K562 (cell line): Measurements from ENCODE around the gene TMC6. TPM values are rescaled to one million over a fixed set of nuclear protein-coding genes. Genes with fewer than 3 reads are reported as not detected.

Experiments used
- ATAC-seq: fragments of 200-7000 bp; cut with Tn5 transposase; 3 replicates; pipeline ENCODE4 v1.9.1; 2020; ENCODE audit warnings: moderate library complexity
- BruUV-seq: library from RNA; stranded (reverse); fragments of 400-500 nt; replicated peaks from 2 replicates; lab custom pipeline; 2021; lab: Mats Ljungman, UMichigan
- CTCF ChIA-PET: fragments of 300-600 bp; formaldehyde crosslinking; extraction: SDS; loops from one replicate; lab custom pipeline; 2021; ENCODE audit warnings: low intra/inter-chr PET ratio; lab: Yijun Ruan, JAX
- POLR2A ChIA-PET: fragments of 300-600, 350-650 bp; sonication (Branson Sonifier 250); formaldehyde crosslinking; extraction: SDS; loops from one replicate; lab custom pipeline; 2021; ENCODE audit warnings: antibody characterized with exemption, inconsistent platforms; lab: Yijun Ruan, JAX
- DNase-seq, 4 experiments: peaks; one replicate each; pipeline versions ENCODE4 v3.0.0 to v3.0.0-alpha.2; 2011 to 2018; ENCODE audit warnings: low spot score in 3 of 4, mixed read lengths in 3 of 4; ENCODE audit errors: extremely low read depth in 1 of 4
- FAIRE-seq: peaks from 2 replicates; lab custom pipeline; 2011; peaks lifted over from hg19 to GRCh38; lab: Jason Lieb, UNC
- H2AFZ ChIP-seq: 2 replicates; pipeline ENCODE4 v1.6.0; 2011; ENCODE audit warnings: low read depth, low read length, control low read depth, inconsistent platforms
- H3K27ac ChIP-seq: fragments of 200-600 bp; 3 replicates; pipeline ENCODE4 v1.8.0; 2011; ENCODE audit warnings: low read depth, mild to moderate bottlenecking, control low read depth, inconsistent platforms, low read length, moderate library complexity, mixed read lengths; ENCODE audit errors: extremely low read depth
- H3K27me3 ChIP-seq, 2 experiments: fragments of 300-600 bp in 1 of 2; 2 replicates in 1 of 2; 3 replicates in 1 of 2; pipeline versions ENCODE4 v1.6.0 to v1.8.0; 2011; ENCODE audit warnings: inconsistent platforms in 2 of 2, low read length in 2 of 2, mild to moderate bottlenecking in 1 of 2, mixed read lengths in 1 of 2, moderate library complexity in 1 of 2; ENCODE audit not compliant: control insufficient read depth in 2 of 2, insufficient read depth in 2 of 2
- H3K36me3 ChIP-seq: fragments of 300-600 bp; 3 replicates; pipeline ENCODE4 v1.8.0; 2011; ENCODE audit warnings: mild to moderate bottlenecking, low read length, inconsistent platforms; ENCODE audit not compliant: control insufficient read depth, insufficient read depth
- H3K4me1 ChIP-seq, 2 experiments: fragments of 200-600 bp in 1 of 2; replicated peaks in 1 of 2; 2 replicates in 1 of 2; 3 replicates in 1 of 2; pipeline versions ENCODE4 v1.5.1 to v1.8.0; 2011; ENCODE audit warnings: inconsistent platforms in 2 of 2, low read length in 2 of 2, mild to moderate bottlenecking in 1 of 2, mixed read lengths in 1 of 2, moderate library complexity in 1 of 2; ENCODE audit not compliant: control insufficient read depth in 2 of 2, insufficient read depth in 2 of 2
- H3K4me2 ChIP-seq: 2 replicates; pipeline ENCODE4 v1.6.1; 2011; ENCODE audit warnings: low read length, control low read depth, inconsistent platforms, mixed read lengths; ENCODE audit not compliant: insufficient read depth
- H3K4me3 ChIP-seq: fragments of 200-600 bp; sonication (generic), shearing (Covaris generic); 2 replicates; pipeline ENCODE4 v1.5.1; 2016; ENCODE audit warnings: control low read depth, inconsistent platforms
- H3K79me2 ChIP-seq: fragments of 200-600 bp; 3 replicates; pipeline ENCODE4 v1.8.0; 2011; ENCODE audit warnings: low read length, inconsistent platforms; ENCODE audit not compliant: control insufficient read depth, insufficient read depth
- H3K9ac ChIP-seq, 2 experiments: 2 replicates each; pipeline versions ENCODE4 v1.6.0 to v1.6.1; 2011; ENCODE audit warnings: low read depth in 2 of 2, low read length in 2 of 2, control low read depth in 1 of 2, inconsistent platforms in 1 of 2, mild to moderate bottlenecking in 1 of 2, mixed read lengths in 1 of 2; ENCODE audit not compliant: insufficient read depth in 1 of 2
- H3K9me1 ChIP-seq: one replicate; pipeline ENCODE4 v1.6.0; 2011; ENCODE audit warnings: inconsistent platforms, mild to moderate bottlenecking, low read length, moderate library complexity; ENCODE audit not compliant: control insufficient read depth, insufficient read depth
- H3K9me3 ChIP-seq: replicated peaks from 2 replicates; pipeline ENCODE4 v1.5.1; 2011; ENCODE audit warnings: low read depth, low read length, inconsistent platforms; ENCODE audit not compliant: control insufficient read depth, insufficient read depth
- H4K20me1 ChIP-seq: replicated peaks from 2 replicates; pipeline ENCODE4 v1.6.1; 2011; ENCODE audit warnings: low read length, inconsistent platforms, mixed read lengths; ENCODE audit not compliant: control insufficient read depth, insufficient read depth
- HLTF ChIP-seq: fragments of 450-650 bp; IDR thresholded peaks from 2 replicates; pipeline ENCODE4 v1.6.1; 2016
- JUN ChIP-seq, 2 experiments: sonication (generic) in 1 of 2; formaldehyde crosslinking in 1 of 2; IDR thresholded peaks; 2 replicates each; pipeline versions ENCODE4 v1.6.1 to v1.8.0; 2012 to 2022; ENCODE audit warnings: borderline replicate concordance in 2 of 2, mild to moderate bottlenecking in 2 of 2, improper control_type of control experiment in 1 of 2, low read depth in 1 of 2, low read length in 1 of 2, missing genetic modification reagents in 1 of 2
- SRSF9 ChIP-seq: fragments of 200-400 bp; formaldehyde crosslinking; IDR thresholded peaks from 2 replicates; pipeline ENCODE4 v1.6.1; 2017; ENCODE audit warnings: low read depth, low read length, borderline replicate concordance
- ZNF143 ChIP-seq: sonication (generic); formaldehyde crosslinking; IDR thresholded peaks from 2 replicates; pipeline ENCODE4 v1.9.0; 2022; ENCODE audit warnings: mild to moderate bottlenecking, missing genetic modification reagents
- WGBS: fragments of 100-300 bp; shearing (Covaris generic); methylation state at CpG from one replicate; pipeline ENCODE4 v1.1.6; 2016; ENCODE audit warnings: low coverage, mixed read lengths; ENCODE audit not compliant: insufficient coverage; ENCODE audit errors: missing lambda C conversion rate; 5-methylcytosine and 5-hydroxymethylcytosine counted together
- in situ Hi-C: fragments of 300-500 bp; cut with MboI; formaldehyde crosslinking; loops from 4 replicates; pipeline ENCODE4 v1.15.0; 2018; ENCODE audit warnings: inconsistent platforms, mixed read lengths
- intact Hi-C: fragments of 100-400 bp; cut with micrococcal nuclease; formaldehyde crosslinking; loops from 2 replicates; pipeline ENCODE4 v1.14.2; 2022
- polyA plus RNA-seq, 8 experiments: library from polyadenylated mRNA; depleted of rRNA in 4 of 8; stranded (reverse) in 5 of 8; unstranded in 3 of 8; fragments of >200 nt; fragmentation: Nextera tagmentation in 2 of 8; fragmentation: Illumina TruSeq in 1 of 8; extraction: Ambion mirVana in 2 of 8; extraction: Trizol in 1 of 8; gene quantifications; 2 replicates each; pipeline versions ENCODE4 v1.2.1 to v1.2.3, GENCODE V29; 2011 to 2014; ENCODE audit warnings: inconsistent platforms in 1 of 8, missing spikeins in 1 of 8
- total RNA-seq, 7 experiments: library from RNA; depleted of rRNA in 6 of 7; stranded (reverse); fragments of >200 nt in 6 of 7; fragmentation: Illumina TruSeq in 2 of 7; extraction: Trizol in 2 of 7; gene quantifications; 2 replicates each; pipeline versions ENCODE4 v1.2.1 to v1.2.3, GENCODE V29; 2011 to 2021; ENCODE audit warnings: low replicate concordance in 1 of 7

Gene TMC6
- total and polyA plus RNA-seq, 9 of the 15 experiments (the other 6 are each of a cell fraction or from before 2014, with no cell fraction given) = 4.1 to 351 (median 66.9) TPM

DNA sequence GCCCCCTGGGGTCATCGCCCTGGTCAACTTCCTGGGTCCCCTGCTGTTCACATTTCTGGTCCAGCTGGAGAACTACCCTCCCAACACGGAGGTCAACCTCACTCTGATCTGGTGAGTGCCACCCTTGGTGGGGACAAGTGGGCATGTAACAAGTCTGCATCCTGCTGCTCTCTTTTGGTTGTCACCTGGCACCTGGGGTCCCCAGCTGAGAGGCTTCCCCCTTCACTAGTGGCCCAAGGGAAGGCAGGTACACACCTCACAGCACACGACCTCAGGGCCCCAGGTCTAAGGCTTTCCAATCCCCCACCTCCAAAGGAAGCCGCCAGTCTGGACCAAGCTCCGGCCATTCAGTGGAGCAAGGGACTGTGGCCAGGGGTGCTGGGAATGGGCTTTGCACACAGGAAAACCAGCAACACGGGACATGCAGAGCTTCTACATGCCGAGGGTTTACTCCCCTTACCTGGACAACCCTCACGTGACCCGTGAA lies 6.4 kb upstream of the TMC6 start:
- H3K4me1 ChIP-seq = peaks cover 67 to 100% of the 10 kb centered on the region in 2 experiments
- H3K9ac ChIP-seq = peak overlapping the region in 1 of 2 experiments; percentile 60; a peak in 1 of 4 replicates
- H2AFZ ChIP-seq = no peak overlapping the region
- no peak overlapping the region for H3K4me2 ChIP-seq
- no peak overlapping the region for H3K27ac ChIP-seq
- H3K9me3 ChIP-seq = no peaks in the 10 kb centered on the region
- H3K9me1 ChIP-seq = no peaks in the 10 kb centered on the region
- no peaks in the 10 kb centered on the region for H3K27me3 ChIP-seq
- FAIRE-seq = no peak
- H3K79me2 ChIP-seq = peaks cover 14% of the 10 kb centered on the region; the same call in 2 of the 3 replicates
- H3K4me3 ChIP-seq = no peak overlapping the region
- DNase-seq = no peak
- CTCF ChIA-PET = no interaction called here
- no peaks in the 10 kb centered on the region for H3K36me3 ChIP-seq
- in situ Hi-C loops = no loop called here
- WGBS = 74% methylated on average over 9 of the region's 9 CpGs
- ATAC-seq = no peak
- TF ChIP-seq ZNF143 (CRISPR knock-in tag) (peak; percentile 16; the same call in 1 of the 2 replicates), SRSF9 (no peak), HLTF (no peak), JUN (IDR thresholded peaks at IDR 0.05; ENCODE audit: borderline replicate concordance, low read depth, low read length) (no peak), JUN (CRISPR knock-in tag; IDR thresholded peaks at IDR 0.05; ENCODE audit: borderline replicate concordance) (0 out of 2 replicates have a peak, but pooled peaks have one; percentile 28)
- TF ChIP-seq, all 486 proteins: peak for 2
- no peaks in the 10 kb centered on the region for H4K20me1 ChIP-seq
- BruUV-seq = no TSS peak
- POLR2A ChIA-PET = interaction anchor here (0.6 to 1.5 kb wide), 4 partner anchors 8 to 52 kb away, joined by 3 to 8 read pairs (median 4); partner anchors contain the start of genes AFMID and TK1
- intact Hi-C loops = loop anchor here (2.0 to 5.0 kb wide), 2 partner anchors 52 to 116 kb away; partner anchors contain the start of genes AFMID and TK1
